Hematopoietic multipotent progenitor cell treated with erythropoietin and hydrocortisone succinate and interleukin-3 and kit ligand, for 4 days (in vitro differentiated cells): Measurements from ENCODE around the gene SV2B.

Source experiments
- DNase-seq: peaks from one replicate; pipeline ENCODE4 v3.0.0-alpha.2; 2015

SV2B gene

DNA sequence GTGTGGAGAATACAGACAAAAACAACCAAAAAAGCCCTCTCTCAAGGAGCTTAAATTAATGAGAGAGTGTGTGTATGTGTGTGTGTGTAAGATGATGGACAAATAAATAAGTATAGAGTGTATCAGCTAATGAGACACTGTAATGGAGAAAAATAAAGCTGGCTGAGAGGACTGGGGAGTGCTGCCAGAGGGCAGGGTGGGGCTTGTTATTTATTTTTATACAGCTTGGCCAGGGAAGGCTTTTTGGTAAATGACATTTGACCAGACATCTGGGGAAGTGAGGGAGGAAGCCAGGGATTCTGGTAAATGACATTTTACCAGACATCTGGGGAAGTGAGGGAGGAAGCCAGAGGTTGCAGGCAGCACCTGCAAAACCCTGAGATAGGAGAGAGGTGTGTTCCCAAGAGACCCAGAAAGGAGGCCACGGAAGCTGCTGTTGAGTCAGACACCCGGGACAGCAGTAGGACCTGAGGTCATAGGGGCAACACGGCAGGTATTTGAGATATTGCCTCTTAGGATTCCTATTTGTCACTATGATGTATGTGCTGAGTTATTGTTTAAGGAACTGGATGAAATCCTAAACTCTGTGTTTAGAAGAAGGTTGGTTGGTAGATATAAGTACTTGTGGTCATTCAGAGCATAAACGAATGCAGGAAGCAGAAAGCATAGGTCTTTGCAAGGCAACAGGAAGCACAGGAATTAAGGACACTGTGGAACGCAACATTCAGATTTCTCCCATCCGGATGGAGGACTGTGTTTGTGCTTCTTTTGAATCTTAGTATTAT, 2.7 kb downstream of the SV2B start:
- no peak for DNase-seq

DNA sequence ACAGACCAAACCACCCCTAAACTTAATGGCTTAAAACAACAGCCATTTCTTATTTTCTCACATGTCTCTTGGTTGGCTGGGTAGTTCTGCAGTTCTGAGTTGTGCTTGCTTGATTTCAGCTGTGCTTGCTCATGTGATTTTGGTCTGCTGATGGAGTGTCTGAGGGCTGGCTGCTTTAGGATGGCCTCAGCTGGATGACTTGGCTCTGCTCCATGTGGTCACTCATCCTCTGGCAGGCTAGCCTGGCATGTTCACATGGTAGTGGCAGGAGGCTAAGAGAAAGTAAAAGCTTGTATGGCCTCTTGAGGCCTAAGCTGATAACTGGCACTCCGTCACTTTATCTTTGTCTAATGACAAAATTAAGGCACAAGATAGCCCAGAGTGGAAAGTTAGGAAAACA, 4.1 kb downstream of the SV2B start:
- DNase-seq, result peak; percentile 7

DNA sequence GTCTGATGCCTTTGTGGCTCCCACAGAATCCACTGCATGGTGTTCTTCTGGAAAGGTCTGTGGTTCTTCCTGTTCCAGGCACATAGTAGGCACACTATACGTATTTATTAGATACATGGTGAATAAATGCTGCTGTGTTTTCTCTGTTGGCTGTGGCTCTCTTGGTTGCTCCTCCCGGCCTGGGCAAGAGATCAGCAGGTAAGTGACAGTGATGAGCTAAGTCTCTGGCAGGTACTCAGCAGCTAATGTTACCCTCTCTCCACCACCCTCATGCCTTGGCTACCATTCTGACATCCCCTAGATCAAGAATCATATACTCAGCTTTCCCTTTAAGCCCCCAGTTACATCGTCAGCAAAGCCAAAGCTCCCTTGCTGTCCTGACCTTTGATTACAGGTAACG, 8.4 kb downstream of the SV2B start:
- DNase-seq, result no peak

GRCh38 chr15:91109885-91110284, 9.8 kb downstream of the SV2B start:
- no peak for DNase-seq

GRCh38 chr15:91110407-91110806, 10.3 kb downstream of the SV2B start:
- DNase-seq, result no peak

- no peak for DNase-seq
Observed at GRCh38 chr15:91113030-91113429, 13.0 kb downstream of the SV2B start.

GRCh38 chr15:91114301-91114700, 14.2 kb downstream of the SV2B start:
- DNase-seq, result no peak

DNA sequence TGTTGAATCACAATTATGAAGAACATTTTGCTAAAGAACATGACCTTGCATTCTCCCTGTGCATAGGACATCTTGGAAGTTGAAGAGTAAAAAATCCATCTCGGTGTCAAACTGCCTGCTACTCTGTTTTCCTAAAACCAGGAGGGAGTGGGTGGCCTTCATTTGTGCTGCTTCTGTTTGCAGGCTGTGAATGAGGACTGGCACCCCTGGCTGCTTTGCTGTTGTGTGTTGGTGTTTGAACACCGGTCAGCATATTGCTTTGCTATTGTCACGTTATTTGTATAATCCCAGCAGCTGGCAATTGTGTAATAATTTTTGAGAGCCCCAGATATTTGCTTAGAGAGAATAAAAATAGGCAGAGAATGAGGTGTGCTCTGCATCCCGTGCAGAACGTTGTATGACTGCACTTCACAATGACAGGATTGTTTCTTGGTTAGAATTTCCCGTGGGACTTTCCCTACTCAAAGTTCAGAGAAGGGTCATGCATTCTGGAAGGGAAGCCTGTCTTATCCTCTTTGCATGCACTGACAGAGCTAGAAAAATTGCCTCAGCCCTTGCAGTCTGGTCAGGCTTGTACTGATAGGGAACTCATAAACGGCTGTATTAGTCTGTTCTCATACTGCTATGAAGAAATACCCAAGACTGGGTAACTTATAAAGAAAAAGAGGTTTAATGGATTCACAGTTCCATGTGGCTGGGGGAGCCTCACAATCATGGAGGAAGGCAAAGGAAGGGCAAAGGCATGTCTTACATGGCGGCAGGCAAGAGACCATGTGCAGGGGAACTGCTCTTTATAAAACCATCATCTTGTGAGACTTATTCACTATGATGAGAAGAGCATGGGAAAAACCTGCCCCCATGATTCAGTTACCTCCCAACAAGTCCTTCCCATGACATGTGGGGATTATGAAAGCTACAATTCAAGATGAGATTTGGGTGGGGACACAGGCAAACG, 16.3 kb downstream of the SV2B start:
- no peak for DNase-seq

DNA sequence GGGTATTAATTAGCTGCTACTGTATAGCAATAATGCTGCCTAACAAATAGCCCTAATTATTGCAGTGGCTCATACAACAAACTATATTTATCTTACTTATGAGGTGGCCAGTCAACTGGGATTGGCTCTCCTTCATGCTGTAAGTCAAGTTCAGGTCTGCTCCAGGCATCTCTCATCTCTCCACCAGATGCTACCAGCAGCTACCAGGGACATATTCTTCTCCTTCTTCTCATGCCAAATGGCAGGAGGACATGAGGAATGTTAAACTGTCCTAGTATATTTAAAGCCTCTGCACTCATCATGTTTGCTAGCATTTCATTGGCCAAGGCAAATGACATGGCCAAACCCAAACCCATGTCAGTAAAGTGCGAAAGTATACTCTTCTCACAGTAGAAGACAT, 17.3 kb downstream of the SV2B start:
- no peak for DNase-seq

DNA sequence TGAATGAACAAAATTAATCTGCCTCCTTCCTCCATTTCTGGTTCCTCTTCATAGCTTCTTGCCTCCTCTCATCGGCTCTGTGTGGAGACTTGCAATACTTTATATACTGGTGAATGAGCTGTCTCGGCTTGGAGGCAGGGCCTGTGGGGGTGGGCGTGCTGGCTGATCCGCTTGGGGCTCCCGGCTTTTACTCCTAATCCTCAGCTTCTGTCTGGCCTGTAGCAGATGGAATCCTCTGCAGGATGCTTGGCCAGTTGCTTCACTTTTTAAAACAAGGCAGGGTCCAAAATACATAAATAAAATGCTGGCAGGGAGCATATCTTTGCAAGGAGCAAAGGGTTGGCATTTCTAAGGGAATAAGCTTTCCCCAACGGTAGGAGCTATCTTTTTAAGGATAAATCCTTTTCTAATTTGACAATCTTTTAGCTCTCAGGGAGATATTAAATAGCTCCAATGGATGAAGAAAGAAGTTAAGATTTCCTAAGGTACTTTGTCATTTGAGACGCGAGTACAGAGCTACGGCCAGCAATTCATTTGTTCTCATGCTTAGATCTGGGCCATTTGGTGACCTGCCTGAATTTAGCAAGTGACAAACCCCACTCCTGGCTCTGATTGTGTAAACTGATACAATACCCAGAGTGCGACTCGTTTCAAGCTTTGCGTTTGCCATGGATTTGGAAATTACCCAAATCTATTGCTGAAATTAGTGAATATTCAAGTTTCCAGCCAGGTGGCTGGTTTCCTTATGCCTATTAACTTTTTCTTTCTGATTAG, 18.9 kb downstream of the SV2B start:
- no peak for DNase-seq

GRCh38 chr15:91122296-91122695, 22.2 kb downstream of the SV2B start:
- no peak for DNase-seq

GRCh38 chr15:91124132-91124531, 24.1 kb downstream of the SV2B start:
- DNase-seq, result no peak

GRCh38 chr15:91125162-91125561, 25.1 kb downstream of the SV2B start:
- DNase-seq, result no peak

GRCh38 chr15:91126080-91126479, 26.0 kb downstream of the SV2B start:
- no peak for DNase-seq

GRCh38 chr15:91127236-91127955, 27.3 kb downstream of the SV2B start:
- DNase-seq, result no peak

DNA sequence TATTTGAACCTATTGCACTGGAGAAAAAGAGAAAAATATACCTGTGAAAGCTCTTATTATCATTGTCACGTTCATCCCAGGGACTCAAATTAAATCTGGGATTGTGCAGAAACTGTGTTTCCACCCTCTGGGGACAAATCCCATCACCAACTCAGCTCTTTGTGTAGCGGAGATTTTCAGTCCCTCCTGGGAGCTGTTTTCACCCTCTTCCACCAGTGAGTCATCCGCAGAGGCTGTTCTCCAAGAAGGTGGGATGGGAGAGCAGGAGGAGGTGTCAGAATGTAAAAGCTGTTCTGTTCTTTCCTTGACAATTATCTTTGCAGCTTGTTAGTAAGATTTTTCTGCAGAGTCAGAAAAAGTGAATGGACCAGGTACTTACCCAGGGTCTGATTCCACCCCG, 28.0 kb downstream of the SV2B start:
- DNase-seq, result no peak

- no peak for DNase-seq
Observed at GRCh38 chr15:91129436-91129835, 29.4 kb downstream of the SV2B start.

- no peak for DNase-seq
Observed at GRCh38 chr15:91132079-91132478, 32.0 kb downstream of the SV2B start.

- no peak for DNase-seq
Observed at GRCh38 chr15:91133511-91133910, 33.5 kb downstream of the SV2B start.

- DNase-seq, result no peak
Observed at GRCh38 chr15:91135201-91136130, 35.4 kb downstream of the SV2B start.

DNA sequence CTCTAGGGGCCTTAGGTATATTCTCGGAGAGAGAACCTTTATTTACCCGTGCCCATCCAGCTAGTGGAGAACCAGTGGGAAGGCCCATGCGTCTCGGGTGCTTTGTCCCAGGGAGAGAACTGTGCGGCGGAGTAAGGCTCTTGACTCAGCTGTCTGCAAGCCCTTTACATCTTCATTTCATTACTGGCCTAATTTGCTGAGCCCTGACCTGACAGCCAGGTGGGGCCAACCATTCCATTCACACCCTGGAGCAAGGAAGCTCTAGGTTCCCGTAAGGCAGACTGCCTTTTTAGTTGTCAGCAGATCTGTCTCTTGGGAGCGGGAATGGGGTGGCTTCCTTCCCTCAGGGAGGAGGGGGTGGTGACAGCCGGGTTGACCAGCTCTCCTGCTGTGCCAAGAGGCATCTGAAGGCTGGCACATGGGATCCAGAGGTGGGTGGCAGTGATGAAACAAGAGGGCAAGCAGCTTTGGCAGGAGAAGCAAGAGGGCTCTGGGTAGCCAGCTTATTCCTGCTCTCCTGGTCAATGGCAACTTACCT, 36.4 kb downstream of the SV2B start:
- DNase-seq, result no peak
